GM12891 (cell line): ENCODE data around the gene TNS3.
"Not testable (repeated sequence)": the region's sequence is repeated elsewhere in the genome, so short reads cannot be mapped to it uniquely, and the experiment has no call there.

Experiments
- PAX5 ChIP-seq: IDR thresholded peaks from 2 replicates; pipeline ENCODE4 v1.6.1; 2011; ENCODE audit warnings: low read length, moderate library complexity, mild to moderate bottlenecking; ENCODE audit not compliant: insufficient read depth, severe bottlenecking
- POLR2A ChIP-seq: IDR thresholded peaks from 2 replicates; pipeline ENCODE4 v1.6.1; 2011; ENCODE audit warnings: low read depth, low read length, control low read depth
- POLR2AphosphoS5 ChIP-seq: IDR thresholded peaks from 2 replicates; pipeline ENCODE4 v1.6.1; 2011; ENCODE audit warnings: low read depth, low read length, control low read depth
- SPI1 ChIP-seq: IDR thresholded peaks from 2 replicates; pipeline ENCODE4 v1.6.1; 2011; ENCODE audit warnings: low read depth, low read length, control low read depth
- TAF1 ChIP-seq: IDR thresholded peaks from 2 replicates; pipeline ENCODE4 v1.6.1; 2011; ENCODE audit warnings: low read depth, low read length, control low read depth

DNA sequence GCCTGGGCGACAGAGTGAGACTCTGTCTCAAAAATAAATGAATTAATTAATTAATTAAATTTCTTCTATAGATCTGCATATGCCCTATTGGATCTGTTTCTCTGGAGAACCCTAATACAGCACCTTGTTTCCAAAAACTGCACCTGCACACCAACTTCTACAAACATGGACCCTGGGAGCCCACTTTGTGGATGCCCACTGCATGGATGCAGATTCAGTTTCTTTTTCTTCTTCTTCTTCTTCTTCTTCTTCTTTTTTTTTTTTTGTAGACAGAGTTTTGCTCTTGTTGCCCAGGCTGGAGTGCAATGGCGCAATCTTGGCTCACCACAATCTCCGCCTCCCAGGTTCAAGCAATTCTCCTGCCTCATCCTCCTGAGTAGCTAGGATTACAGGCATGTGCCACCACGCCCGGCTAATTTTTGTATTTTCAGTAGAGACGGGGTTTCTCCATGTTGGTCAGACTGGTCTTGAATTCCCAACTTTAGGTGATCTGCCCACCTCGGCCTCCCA is 4.3 kb upstream of the TNS3 start:
- TF ChIP-seq TAF1, POLR2AphosphoS5, POLR2A, PAX5, SPI1: not testable (repeated sequence)
